ENCODE measurements around the gene MECR. TPM values are rescaled to one million over a fixed set of nuclear protein-coding genes. Genes with fewer than 3 reads are reported as not detected.

MECR gene
- total and polyA plus RNA-seq, 8 donors, result 8.9 to 47.8 (median 17.8) TPM

DNA sequence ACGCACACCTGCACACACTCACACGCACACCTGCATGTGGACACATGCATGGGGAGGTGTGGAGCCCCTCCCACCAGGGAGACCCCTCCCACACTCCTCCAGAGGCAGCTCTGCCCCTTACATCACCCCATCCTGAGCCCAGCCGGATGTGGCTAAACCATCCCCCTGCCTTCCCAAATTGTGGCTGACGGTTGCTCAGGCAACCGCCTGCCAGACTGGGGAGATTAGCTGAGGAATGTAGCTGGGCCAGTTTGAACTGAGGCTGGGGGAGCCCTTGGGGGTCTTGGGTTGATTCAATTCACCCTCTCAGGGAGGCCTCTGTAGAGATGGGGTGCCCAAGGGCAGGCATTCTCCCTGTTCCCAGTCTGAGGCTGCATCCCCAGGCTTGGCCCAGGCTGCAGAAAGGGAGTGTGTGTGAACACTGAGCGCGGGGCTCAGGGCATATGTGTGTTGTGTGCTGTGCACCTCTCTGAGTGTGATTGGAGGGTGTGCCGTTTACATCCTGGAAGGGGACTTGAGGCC, 18.5 kb upstream of the MECR start:
- H3K27ac ChIP-seq, result no peak overlapping the region
- no peak for TF ChIP-seq POLR2AphosphoS5 (IDR thresholded peaks at IDR 0.05)
- no peak for TF ChIP-seq EP300 (IDR thresholded peaks at IDR 0.05)
- TF ChIP-seq, protein P1, sequence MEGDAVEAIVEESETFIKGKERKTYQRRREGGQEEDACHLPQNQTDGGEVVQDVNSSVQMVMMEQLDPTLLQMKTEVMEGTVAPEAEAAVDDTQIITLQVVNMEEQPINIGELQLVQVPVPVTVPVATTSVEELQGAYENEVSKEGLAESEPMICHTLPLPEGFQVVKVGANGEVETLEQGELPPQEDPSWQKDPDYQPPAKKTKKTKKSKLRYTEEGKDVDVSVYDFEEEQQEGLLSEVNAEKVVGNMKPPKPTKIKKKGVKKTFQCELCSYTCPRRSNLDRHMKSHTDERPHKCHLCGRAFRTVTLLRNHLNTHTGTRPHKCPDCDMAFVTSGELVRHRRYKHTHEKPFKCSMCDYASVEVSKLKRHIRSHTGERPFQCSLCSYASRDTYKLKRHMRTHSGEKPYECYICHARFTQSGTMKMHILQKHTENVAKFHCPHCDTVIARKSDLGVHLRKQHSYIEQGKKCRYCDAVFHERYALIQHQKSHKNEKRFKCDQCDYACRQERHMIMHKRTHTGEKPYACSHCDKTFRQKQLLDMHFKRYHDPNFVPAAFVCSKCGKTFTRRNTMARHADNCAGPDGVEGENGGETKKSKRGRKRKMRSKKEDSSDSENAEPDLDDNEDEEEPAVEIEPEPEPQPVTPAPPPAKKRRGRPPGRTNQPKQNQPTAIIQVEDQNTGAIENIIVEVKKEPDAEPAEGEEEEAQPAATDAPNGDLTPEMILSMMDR (IDR thresholded peaks at IDR 0.05), result no peak
- TF ChIP-seq POLR2A (IDR thresholded peaks at IDR 0.05), result no peak
- H3K36me3 ChIP-seq, result no peaks in the 10 kb centered on the region
- H3K9me3 ChIP-seq, result no peaks in the 10 kb centered on the region
- H3K4me3 ChIP-seq, result no peak overlapping the region
- intact Hi-C loops (cut with DNase I; ENCODE audit: low total_unique reads), result loop anchor here (10.0 kb wide), 1 partner anchor 206 kb away; no protein-coding TSS in a partner anchor
- peak in 1 of 2 donors; percentile 70 for DNase-seq
- peaks cover 0 to 9% (median 3%) of the 10 kb centered on the region in 4 donors for H3K4me1 ChIP-seq
- no peaks in the 10 kb centered on the region for H3K27me3 ChIP-seq
- 17 to 57% (median 40%) methylated on average over 4 to 8 of the region's 8 CpGs for WGBS, 5 donors

- H3K4me3 ChIP-seq, result no peak overlapping the region
- 81 to 93% (median 86%) methylated on average over 2 of the region's 2 CpGs for WGBS, 5 donors
- H3K27me3 ChIP-seq, result no peaks in the 10 kb centered on the region
- H3K4me1 ChIP-seq, result peaks cover 0 to 9% (median 3%) of the 10 kb centered on the region in 4 donors
- H3K9me3 ChIP-seq, result no peaks in the 10 kb centered on the region
- no peak for TF ChIP-seq POLR2AphosphoS5 (IDR thresholded peaks at IDR 0.05)
- no peak overlapping the region for H3K27ac ChIP-seq
- no peak for DNase-seq
- H3K36me3 ChIP-seq, result no peaks in the 10 kb centered on the region
- intact Hi-C loops (cut with DNase I; ENCODE audit: low total_unique reads), result loop anchor here (10.0 kb wide), 1 partner anchor 206 kb away; no protein-coding TSS in a partner anchor
Measured at GRCh38 chr1:29248409-29248808, 17.7 kb upstream of the MECR start.

DNA sequence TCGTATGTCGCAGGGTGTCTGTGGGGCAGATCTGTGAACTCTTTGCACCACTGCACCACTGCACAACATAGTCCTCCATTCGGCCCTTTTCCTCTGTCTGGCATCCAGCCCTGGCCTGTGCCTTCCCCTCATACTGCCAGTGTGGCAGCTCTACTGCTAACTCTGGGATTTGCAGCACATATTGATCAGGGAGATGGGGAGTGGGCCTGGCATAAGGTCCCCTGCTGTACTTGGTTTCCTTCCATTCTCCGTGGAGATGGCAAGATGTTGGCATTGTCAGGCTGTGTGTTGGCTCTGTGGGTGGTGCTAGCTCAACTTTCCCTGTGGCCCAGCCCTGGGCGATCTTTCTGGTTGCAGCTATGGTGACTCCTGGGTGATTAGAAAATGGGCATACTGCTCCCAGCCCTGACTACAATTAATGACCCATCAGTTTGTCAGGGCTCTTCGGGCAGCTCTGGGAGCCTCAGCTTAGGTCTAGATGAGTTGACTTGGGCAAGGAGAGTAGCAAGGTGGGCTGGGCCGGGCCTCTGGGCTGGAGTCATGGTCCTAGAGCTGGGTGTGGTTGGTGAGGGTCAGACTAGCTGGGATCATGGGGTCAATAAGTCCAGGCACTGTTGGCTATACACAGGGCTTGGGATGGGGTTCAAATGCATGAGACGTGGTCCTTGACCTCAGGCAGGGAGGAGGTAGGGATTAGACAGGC, 17.0 kb upstream of the MECR start:
- intact Hi-C loops (cut with DNase I; ENCODE audit: low total_unique reads), result loop anchor here (10.0 kb wide), 1 partner anchor 207 kb away; no protein-coding TSS in a partner anchor
- Histone ChIP-seq H3K36me3 (no peaks in the 10 kb centered on the region), H3K4me3 (no peak overlapping the region), H3K4me1 (peaks cover 0 to 9% (median 3%) of the 10 kb centered on the region in 4 donors), H3K27ac (no peak overlapping the region), H3K27me3 (no peaks in the 10 kb centered on the region), H3K9me3 (no peaks in the 10 kb centered on the region)
- TF ChIP-seq POLR2A (IDR thresholded peaks at IDR 0.05), result no peak
- no peak for TF ChIP-seq EP300 (IDR thresholded peaks at IDR 0.05)
- TF ChIP-seq, protein P1 (IDR thresholded peaks at IDR 0.05), result no peak
- no peak for TF ChIP-seq POLR2AphosphoS5 (IDR thresholded peaks at IDR 0.05)
- 83 to 93% (median 87%) methylated on average over 8 of the region's 8 CpGs for WGBS, 5 donors
- DNase-seq, result no peak

DNA sequence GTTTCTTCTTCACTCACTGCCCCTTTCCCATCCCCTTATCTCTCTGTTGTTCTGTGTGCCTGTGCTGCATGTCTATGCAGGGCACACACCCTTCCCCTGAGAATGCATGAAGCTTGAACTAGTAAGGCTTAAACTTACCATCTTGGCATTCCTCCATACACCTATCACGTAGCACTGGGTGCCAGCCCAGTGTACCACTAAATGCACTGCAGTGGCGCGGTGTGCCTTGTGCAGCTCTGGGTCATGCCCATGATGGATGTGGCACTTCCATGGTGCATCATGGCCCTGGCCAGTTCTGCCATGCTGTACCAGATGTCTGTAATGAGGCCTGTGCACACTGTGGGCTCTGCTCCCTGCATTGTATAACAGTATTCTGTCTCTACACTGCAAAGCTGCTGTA, 16.3 kb upstream of the MECR start:
- TF ChIP-seq EP300 (IDR thresholded peaks at IDR 0.05) (no peak), POLR2AphosphoS5 (IDR thresholded peaks at IDR 0.05) (no peak), POLR2A (IDR thresholded peaks at IDR 0.05) (no peak)
- TF ChIP-seq, protein P1 (IDR thresholded peaks at IDR 0.05), result no peak
- no peak for DNase-seq
- Histone ChIP-seq H3K36me3 (no peaks in the 10 kb centered on the region), H3K4me3 (no peak overlapping the region), H3K27me3 (no peaks in the 10 kb centered on the region), H3K4me1 (peaks cover 0 to 9% (median 3%) of the 10 kb centered on the region in 4 donors), H3K9me3 (no peaks in the 10 kb centered on the region), H3K27ac (no peak overlapping the region)
- WGBS, 5 donors, result 50 to 78% (median 61%) methylated on average over 1 to 3 of the region's 3 CpGs
- intact Hi-C loops (cut with DNase I; ENCODE audit: low total_unique reads), result loop anchor here (10.0 kb wide), 1 partner anchor 208 kb away; no protein-coding TSS in a partner anchor
